HG03575 (cell line): Measurements from ENCODE around the gene IFI27L2.

Source experiments
- ATAC-seq: cut with Tn5 transposase; IDR thresholded peaks from one replicate; pipeline ENCODE4 v1.9.1; 2021; ENCODE audit not compliant: unreplicated experiment, insufficient number of reproducible peaks, low FRiP score; ENCODE audit errors: extremely low read depth

IFI27L2 gene

DNA sequence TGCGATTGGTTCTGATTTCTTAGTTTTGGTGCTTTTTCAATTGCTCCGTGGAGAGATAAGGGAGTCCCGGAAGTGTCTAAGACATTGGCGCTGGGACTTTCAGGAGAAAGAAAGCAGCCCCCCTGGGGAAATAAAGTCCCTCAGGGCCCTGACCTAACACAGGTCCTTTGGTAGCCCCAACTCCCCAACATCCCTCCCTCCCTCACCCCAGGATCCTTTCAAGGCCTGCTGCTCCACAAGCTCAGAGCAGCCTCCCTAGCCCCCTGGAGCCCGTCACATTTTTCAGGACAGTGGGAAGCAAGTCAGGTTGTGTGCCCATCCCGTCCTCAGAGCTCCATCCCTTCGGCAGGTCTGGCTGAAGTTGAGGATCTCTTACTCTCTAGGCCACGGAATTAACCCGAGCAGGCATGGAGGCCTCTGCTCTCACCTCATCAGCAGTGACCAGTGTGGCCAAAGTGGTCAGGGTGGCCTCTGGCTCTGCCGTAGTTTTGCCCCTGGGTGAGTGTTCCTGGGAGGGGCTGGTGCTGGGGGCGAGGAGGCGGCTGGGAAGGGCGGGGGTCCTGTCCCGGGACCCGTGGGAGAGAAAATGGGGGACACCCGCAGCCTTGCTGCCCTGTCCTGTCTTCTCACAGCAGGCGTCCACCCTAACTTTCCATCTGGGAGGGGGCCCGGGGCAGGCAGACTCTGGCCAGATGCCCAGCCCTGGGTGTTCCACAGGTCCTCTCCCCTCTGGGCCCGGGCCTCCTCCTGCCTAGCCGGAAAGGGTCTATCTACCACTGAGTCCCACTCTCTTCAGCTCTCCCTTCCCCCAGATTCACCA lies 17.9 kb downstream of the IFI27L2 start:
- ATAC-seq, result no peak

DNA sequence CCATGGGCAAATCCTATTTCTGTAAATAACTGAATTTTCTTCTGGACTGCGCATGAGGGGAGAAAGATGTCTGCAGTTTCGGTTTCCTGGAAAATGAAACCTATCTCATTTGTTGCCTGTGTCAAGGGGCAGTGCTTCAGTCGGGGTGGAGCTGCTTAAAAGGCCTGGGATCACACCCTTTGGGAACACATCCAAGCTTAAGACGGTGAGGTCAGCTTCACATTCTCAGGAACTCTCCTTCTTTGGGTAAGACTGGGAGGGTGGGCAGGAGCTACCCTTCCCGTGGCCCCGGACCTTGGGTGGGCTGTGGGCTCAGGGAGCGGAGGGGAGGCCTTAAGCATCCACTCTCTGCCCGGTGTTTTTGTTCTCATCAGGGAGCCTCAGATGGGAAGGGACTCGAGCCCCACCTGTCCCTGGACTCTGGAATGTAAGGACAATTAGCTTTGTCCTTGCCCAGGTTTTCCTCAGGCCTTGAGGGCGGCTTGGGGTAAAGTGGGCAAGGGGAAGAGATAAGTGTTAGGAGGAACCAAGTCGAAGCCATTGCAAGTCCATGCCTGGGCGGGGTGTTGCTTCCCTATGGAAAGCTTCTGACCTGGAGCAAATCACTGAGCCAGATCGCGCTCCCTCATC lies 18.7 kb downstream of the IFI27L2 start, which contains the start of gene IFI27:
TSS of gene IFI27 (plus strand) at position 185 of the 630 bp plus-strand sequence.
- no peak for ATAC-seq

DNA sequence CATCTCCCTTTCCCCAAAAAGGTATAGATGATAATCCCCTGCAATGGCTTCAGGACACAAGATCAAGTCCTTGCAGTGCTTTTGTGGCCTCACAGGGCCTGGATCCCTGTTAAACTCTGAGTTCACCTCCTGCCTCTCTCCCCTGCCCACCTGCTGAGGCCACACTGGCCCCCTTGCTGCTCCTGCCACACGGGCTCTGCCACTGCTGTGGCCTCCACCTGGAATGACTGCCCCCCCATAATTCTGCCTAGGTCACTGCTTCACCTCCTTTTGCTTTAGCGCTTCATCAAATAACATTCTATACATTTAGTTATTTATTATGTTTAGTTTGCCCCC lies 19.5 kb downstream of the IFI27L2 start:
- no peak for ATAC-seq

DNA sequence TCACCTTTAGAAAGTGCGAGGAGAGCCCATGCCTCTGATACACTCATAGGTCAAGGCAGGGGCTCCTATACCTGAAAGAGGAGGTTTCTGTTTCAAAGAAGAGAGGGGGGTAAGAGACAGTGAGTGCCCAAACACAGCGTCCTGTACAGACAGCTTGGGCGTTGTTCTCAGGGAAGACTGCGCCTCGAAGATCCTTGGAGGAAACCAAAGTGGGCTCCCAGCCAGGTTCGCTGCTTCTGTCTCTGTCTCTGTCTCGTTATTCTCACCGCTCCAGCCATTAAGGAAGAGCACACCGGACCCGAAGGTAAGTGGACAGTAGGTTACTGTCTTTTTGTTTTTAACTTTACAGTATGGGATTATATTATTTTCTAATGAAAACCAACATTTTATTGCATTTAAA lies 24.7 kb downstream of the IFI27L2 start:
- no peak for ATAC-seq

DNA sequence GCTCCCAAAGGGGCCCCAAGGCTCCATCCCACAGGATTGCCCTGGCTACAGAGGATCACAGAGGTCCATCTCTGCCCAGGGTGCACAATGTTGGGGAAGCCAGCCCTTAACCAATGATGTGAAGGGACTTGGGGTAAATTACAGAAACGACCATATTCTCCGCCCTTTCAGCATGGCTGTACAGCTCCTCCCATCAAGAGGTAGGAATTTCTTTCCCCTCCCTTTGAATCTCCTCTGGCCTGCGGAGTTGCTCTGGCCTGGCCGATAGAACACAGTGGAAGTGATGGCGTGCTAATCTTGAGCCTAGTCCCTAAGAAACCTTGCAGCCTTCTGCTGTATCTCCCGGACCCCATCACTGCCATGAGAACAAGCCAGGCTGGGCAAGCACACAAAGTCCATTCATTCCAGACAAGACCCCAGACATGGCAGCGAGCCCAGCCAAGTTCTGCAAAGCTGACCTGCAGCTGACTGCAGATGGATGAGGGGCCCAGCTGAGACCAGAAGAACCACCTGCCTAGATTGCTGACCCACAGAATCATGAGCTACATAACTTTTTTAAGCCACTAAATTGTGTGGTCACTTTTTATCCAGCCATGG lies 25.8 kb downstream of the IFI27L2 start:
- ATAC-seq, result no peak

DNA sequence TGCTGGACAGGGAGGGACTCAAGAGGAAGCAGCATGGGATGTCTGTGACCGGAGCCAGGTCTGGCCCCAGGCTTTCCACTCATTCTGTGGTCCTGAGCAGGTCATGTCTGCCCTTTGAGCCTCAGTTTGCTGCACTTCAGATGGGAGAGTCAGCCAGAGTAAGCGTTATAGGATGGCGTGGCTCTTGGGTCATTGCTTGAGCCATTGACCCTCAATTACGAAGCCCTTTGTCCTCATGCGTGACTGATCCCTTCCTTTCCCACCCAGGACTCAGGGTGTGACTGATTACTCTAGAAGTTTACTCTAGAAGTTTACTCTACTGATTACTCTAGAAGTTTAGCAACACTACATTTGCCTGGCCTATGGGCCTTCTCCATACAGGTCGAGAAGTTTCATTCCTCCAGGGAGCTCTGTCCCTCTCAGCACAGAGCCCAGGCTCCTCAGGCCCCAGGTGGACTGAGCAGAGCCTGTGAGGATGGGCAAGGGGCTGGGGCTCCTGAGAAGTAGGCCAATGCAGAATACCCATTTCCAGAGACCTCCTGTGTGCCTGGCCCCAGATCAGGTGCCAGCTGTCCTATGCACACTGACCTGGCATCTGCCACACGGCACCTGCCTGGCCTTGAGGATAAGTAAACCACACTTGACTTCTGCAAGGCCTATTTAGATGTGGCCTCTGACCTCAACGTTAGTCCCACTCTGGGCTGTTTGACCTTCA lies 26.5 kb downstream of the IFI27L2 start:
- no peak for ATAC-seq

DNA sequence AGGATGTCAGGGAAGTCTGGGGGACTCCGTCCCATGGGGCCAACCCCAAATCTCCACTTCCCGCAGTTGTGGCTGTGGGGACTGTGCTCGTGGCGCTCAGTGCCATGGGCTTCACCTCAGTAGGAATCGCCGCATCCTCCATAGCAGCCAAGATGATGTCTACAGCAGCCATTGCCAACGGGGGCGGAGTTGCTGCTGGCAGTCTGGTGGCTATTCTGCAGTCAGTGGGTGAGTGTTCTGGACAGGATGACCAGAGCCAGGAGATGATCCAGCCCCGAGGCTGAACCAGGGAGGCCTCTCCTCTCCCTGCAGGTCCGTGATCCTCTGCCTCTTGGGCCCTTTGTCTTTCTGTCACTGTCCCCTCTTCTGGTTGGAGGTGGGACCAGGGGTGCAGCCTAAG lies 27.7 kb downstream of the IFI27L2 start:
- no peak for ATAC-seq

DNA sequence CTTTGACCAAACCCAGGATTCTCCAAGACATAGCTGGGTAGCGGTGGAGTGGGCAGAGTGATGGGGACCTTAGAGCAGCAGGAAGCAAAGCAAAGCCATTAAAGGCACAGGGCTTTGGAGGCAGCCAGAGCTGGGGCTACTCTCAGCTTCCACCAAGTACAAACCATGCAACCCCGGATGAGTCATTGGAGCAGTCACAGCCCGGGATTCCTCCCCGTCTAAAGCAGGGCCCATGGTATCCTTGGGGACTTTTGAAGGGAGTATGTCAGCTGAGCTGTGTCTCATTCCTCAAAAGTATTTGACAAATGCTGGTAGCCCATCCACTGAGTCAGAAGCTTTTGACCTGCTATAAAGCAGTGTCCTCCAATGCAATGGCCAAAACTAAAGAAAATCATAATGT lies 28.6 kb downstream of the IFI27L2 start:
- no peak for ATAC-seq

DNA sequence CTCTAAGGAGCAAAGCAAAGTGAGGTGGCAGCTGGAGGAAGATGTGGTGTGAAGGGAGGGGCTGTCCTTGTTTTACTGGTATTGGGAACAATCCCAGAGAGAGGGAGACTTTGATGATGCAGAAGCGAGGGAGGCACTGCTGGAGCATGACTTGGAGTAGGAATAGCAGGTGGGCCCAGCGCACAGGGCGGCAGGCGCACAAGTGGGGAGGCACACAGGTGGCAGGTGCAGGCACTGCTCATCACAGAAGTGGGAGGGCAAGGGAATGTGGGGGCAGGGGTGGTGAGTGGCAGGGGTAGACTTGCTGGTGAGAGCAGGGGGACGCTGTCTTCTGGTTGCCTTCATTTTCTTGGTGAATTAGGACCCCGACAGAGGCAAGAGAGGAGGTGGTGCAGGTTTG lies 30.4 kb downstream of the IFI27L2 start:
- no peak for ATAC-seq

DNA sequence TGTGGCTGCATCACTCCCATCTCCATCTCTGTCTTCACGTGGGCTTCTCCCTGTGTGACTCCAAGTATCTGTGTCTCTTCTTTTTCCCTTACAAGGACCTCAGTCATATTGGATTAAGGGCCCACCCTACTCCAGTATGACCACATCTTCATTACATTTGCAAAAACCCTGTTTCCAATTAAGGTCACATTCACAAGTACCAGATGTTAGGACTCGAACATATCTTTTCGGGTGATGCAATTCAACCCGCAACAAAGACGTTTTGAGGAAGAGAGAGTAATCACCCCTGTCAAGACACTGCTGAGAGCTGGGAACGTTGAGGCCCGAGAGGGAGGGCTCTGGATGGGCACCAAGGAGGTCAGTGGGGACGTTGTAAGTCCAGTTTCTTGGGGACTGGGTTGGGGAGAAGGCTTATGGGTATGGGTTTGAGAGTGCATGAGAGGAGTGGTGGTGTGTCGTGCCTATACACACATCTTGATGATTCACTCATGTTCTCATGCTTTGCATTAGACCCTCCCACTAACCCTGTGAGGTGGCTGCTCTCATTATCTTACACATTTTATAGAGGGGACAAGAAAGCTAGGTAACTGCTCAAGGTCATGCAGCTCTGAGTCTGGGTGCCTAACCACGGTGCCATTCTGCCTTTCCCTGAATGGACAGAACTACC lies 30.9 kb downstream of the IFI27L2 start:
- ATAC-seq, result no peak

DNA sequence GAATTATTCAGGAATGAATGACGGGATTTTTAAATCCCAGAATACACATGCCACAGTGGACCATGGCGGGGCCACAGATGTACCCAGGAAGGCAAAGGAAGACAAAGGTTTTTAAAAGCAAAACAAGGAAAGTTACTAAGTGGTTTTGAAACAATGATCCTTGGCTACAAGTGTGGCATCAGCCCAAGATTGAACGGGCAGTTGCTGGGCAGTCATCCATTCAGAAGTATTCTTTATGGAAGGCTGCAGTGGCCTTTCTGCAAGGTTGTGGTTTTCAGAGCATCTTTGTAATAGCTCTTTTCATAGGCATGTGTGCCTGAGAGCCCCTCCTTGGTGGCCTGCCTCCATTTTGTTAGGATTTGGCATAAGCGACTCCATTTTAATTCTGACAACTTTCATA lies 32.3 kb downstream of the IFI27L2 start:
- no peak for ATAC-seq

DNA sequence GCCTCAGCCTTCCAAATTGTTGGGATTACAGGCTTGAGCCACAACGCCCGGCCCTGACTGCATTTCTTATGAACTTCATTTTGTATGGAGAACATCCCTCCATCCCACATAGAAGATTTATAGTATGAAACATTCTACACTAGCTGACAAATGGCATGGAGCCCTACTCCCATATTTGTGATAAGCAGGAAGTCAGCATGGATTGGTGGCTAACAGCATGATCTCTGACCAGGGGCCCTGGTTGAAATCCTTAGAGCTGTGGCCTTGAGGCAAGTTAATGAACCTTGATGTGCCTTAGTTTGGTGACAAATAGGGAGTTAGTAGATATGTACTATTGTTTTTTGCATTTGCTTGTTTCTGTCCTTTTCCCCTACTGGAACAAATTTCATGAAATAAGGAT lies 36.0 kb downstream of the IFI27L2 start:
- ATAC-seq, result no peak

DNA sequence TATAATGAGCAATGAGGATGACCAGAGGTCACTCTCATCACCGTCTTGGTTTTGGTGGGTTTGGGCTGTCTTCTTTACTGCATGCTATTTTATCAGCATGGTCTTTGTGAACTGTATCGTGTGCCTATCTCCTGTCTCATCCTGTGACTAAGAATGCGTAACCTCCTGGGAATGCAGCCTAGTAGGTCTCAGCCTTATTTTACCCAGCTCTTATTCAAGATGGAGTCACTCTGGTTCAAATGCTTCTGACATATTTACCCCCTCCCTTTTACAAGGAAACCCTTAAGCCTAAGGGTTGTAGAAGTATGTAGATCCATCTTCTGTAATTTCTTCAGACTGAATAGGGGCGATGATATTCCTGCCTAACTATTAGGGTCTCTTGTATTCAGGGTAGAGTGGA lies 39.9 kb downstream of the IFI27L2 start:
- ATAC-seq, result no peak

DNA sequence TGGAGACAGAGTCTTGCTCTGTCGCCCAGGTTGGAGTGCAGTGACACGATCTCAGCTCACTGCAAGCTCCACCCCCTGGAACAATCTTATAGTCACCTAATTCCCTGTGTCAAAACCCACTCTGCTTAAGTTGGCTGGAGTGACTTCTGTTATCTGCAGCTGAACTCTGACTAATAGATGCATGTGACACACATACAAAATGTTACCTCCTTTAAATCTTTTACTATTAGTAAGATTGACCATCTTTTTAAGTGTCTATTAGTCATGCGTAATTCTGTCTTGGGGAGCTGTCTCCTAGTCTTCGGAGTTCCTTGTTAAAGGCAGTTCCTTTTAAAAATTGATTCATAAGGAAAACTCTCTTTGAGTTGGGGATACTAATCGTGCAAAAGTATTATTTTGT lies 40.9 kb downstream of the IFI27L2 start:
- ATAC-seq, result no peak

DNA sequence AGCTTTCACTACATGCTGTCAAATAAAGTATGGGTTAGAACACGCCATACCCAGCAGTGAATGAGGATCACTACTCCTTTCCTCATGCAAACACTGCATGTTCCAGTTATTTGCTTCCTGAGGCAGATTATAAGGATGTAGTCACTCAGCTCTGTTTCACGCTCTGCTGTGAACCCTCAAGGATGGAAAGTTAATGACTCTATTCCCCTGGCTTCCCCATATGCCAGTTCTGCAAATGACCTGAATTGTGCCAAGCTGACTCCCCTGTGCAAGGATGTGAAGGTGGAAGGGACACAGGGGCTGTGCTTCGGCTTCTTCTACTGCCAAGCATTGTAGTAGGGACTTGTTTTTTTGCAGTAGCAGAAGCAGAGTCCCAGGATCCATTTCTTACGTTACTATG lies 41.5 kb downstream of the IFI27L2 start:
- no peak for ATAC-seq

DNA sequence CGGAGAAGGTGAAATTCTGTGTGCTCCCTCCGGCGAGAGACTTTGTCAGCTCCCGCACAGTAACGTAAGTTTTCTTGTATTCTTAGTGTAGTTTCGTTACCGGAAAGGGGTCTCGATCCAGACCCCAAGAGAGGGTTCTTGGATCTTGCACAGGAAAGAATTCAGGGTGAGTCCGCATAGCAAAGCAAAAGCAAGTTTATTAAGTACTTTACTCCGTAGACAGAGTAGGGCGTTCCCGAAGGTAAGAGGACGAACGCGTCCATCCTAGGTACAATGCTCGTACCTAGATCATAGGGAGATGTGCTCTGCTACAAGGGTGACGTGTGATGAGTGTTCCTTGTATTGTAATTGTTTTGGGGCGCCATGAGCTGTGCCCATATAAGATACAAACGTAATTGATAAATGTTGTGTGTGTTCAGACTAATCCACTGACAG lies 48.0 kb downstream of the IFI27L2 start:
- ATAC-seq, result peak; percentile 3

DNA sequence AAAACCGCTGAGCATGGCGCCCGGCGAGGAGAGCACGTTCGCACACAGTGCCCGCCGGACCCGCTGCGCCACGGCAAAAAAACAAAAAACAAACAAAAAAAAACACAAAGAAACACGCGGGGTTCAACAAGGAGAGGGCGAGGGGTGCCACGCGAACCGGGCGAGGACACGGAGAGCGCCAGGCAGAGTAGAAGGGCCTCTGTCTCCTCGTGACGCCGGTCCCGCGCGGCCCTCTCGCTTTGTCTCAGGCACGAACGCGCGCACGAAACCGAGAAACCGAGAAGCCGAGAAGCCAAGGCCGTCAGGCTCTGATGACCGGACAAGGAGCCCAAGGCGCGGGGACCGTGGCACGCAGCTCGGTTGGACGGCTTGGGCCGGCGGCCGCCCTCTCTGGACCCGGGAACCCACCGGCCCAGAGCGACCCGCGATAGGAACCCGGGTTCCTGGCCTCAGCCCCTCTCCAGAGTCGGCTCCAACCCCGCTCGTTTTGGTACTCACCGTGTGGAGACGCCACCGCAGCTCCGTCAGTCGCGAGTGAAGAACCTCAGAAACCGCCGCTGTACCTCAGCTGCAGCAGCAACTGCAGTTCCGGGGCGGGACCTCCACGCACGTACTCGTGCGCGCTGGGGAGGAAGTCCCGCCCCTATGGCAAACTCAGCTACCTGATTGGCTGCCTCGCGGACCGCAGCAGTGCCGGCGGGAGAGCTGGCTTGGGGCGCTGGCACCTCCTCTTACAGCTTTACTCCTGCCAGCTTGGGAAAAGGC lies 48.6 kb downstream of the IFI27L2 start, which contains the start of the genes DDX24 and IFI27L1:
TSS of gene DDX24 (minus strand) at position 582 of the 765 bp plus-strand sequence. CDS start 1,460 bp downstream, outside the sequence.
TSS of gene IFI27L1 (plus strand) at position 690 of the 765 bp plus-strand sequence. CDS start 15,628 bp downstream, outside the sequence.
- ATAC-seq, result peak; percentile 69

DNA sequence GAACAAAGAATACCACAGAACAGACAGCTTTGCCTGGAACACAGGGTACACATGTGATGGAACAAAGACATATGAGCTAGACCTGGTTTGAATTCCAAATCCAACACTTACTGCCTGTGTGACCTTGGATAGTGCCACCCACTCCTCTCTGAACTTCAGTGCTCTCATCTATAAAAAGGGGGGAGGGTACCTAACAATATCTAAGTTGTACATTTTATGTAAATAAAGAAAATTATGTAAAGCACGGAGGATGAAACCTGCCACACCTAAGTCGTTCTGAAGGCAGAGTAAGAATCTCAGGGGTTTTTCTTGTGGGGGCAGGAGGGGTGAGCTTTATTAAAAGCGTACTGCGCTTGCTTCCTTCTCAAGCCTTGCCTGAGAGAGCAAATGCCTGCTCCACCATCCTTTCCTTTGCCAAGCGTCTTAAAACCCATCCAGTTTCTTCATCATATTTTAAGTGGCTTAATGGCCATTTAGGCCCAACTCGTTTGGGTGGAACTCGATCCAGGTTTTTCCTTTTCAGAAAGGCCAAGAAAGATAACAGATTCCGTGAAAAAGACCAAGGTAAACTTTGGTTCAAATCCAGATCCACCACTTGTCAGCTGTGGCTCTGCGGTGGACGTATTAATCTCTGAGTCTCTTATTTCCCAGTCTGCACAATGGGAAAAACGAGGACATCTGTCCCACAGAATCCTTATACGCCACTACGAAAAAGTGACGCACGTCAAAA lies 49.3 kb downstream of the IFI27L2 start:
- no peak for ATAC-seq
